Neural cell (in vitro differentiated cells): ENCODE results near the gene ATP9B. TPM values are rescaled to one million over a fixed set of nuclear protein-coding genes. Genes with fewer than 3 reads are reported as not detected.

ENCODE experiments used
- H2AFZ ChIP-seq: fragments of 200-600, 300-800 bp; sonication (generic), shearing (Covaris generic); 2 replicates; pipeline ENCODE4 v1.6.0; 2014; ENCODE audit warnings: low read depth, mild to moderate bottlenecking, antibody characterized with exemption, low read length, moderate library complexity
- H3F3A ChIP-seq: fragments of 200-600 bp; shearing (Covaris generic); 2 replicates; pipeline ENCODE4 v1.6.1; 2016; ENCODE audit warnings: mild to moderate bottlenecking, moderate library complexity, mixed read lengths, antibody characterized with exemption, low read length; ENCODE audit not compliant: insufficient read depth, poor library complexity, severe bottlenecking
- H3K27ac ChIP-seq: fragments of 200-600, 300-800 bp; sonication (generic), shearing (Covaris generic); 2 replicates; pipeline ENCODE4 v1.5.1; 2014; ENCODE audit warnings: mild to moderate bottlenecking, low read length, moderate library complexity
- H3K27me3 ChIP-seq: fragments of 300-800, 200-600 bp; sonication (generic), shearing (Covaris generic); 2 replicates; pipeline ENCODE4 v1.6.0; 2014; ENCODE audit warnings: mild to moderate bottlenecking, low read depth, low read length, moderate library complexity; ENCODE audit not compliant: insufficient read depth
- H3K36me3 ChIP-seq: fragments of 300-800, 200-600 bp; sonication (generic), shearing (Covaris generic); 2 replicates; pipeline ENCODE4 v1.5.1; 2014; ENCODE audit warnings: mild to moderate bottlenecking, antibody characterized with exemption, low read length, moderate library complexity; ENCODE audit not compliant: insufficient read depth
- H3K4me2 ChIP-seq: fragments of 300-800, 200-600 bp; sonication (generic), shearing (Covaris generic); 2 replicates; pipeline ENCODE4 v1.6.0; 2014; ENCODE audit warnings: mild to moderate bottlenecking, low read length
- H3K4me3 ChIP-seq: fragments of 300-800, 200-600 bp; sonication (generic), shearing (Covaris generic); 2 replicates; pipeline ENCODE4 v1.5.1; 2014; ENCODE audit warnings: mild to moderate bottlenecking, low read length, moderate library complexity
- H3K79me2 ChIP-seq: fragments of 200-600 bp; shearing (Covaris generic); replicated peaks from 2 replicates; pipeline ENCODE4 v1.6.0; 2014; ENCODE audit warnings: mild to moderate bottlenecking, low read length, moderate library complexity; ENCODE audit not compliant: insufficient read depth
- H3K9ac ChIP-seq: fragments of 300-800, 200-600 bp; sonication (generic), shearing (Covaris generic); 2 replicates; pipeline ENCODE4 v1.6.1; 2016; ENCODE audit warnings: mild to moderate bottlenecking, low read length, mixed read lengths
- H3K9me2 ChIP-seq: fragments of 200-600 bp; shearing (Covaris generic); 2 replicates; pipeline ENCODE4 v1.6.1; 2016; ENCODE audit warnings: mild to moderate bottlenecking, low read length, mixed read lengths; ENCODE audit not compliant: insufficient read depth
- H3K9me3 ChIP-seq: fragments of 200-600, 300-800 bp; sonication (generic), shearing (Covaris generic); 2 replicates; pipeline ENCODE4 v1.6.1; 2016; ENCODE audit warnings: mild to moderate bottlenecking, mixed run types, low read length, moderate library complexity, mixed read lengths
- H4K20me1 ChIP-seq: fragments of 200-600 bp; shearing (Covaris generic); 2 replicates; pipeline ENCODE4 v1.6.1; 2016; ENCODE audit warnings: mild to moderate bottlenecking, mixed run types; ENCODE audit not compliant: insufficient read depth
- CTCF ChIP-seq: fragments of 450-650 bp; IDR thresholded peaks from 2 replicates; pipeline ENCODE4 v1.5.1; 2014; ENCODE audit warnings: antibody characterized with exemption, mild to moderate bottlenecking, moderate library complexity; ENCODE audit not compliant: poor library complexity, severe bottlenecking
- EP300 ChIP-seq: fragments of 450-650 bp; conservative IDR thresholded peaks from 2 replicates; pipeline ENCODE4 v1.6.1; 2014; ENCODE audit warnings: antibody characterized with exemption, mild to moderate bottlenecking, moderate library complexity; ENCODE audit not compliant: poor library complexity, severe bottlenecking
- EZH2 ChIP-seq: fragments of 200-600, 300-800 bp; shearing (Covaris generic), sonication (generic); IDR thresholded peaks from 2 replicates; pipeline ENCODE4 v1.6.1; 2014; ENCODE audit warnings: antibody characterized with exemption, low read length, borderline replicate concordance, mild to moderate bottlenecking; ENCODE audit not compliant: insufficient read depth, poor library complexity, severe bottlenecking
- MXI1 ChIP-seq: fragments of 450-650 bp; conservative IDR thresholded peaks from 2 replicates; pipeline ENCODE4 v1.6.1; 2014; ENCODE audit warnings: antibody characterized with exemption, mild to moderate bottlenecking; ENCODE audit not compliant: poor library complexity, severe bottlenecking
- POLR2AphosphoS5 ChIP-seq: IDR thresholded peaks from 2 replicates; pipeline ENCODE4 v1.6.1; 2012
- RAD21 ChIP-seq: fragments of 450-650 bp; conservative IDR thresholded peaks from 2 replicates; pipeline ENCODE4 v1.6.1; 2014; ENCODE audit warnings: antibody characterized with exemption, mild to moderate bottlenecking, moderate library complexity
- SMC3 ChIP-seq: fragments of 450-650 bp; conservative IDR thresholded peaks from 2 replicates; pipeline ENCODE4 v1.6.1; 2014; ENCODE audit warnings: antibody characterized with exemption, mild to moderate bottlenecking, moderate library complexity; ENCODE audit not compliant: poor library complexity
- TAF1 ChIP-seq: IDR thresholded peaks from 2 replicates; pipeline ENCODE4 v1.6.1; 2012; ENCODE audit warnings: low read depth
- polyA plus RNA-seq: library from polyadenylated mRNA; depleted of rRNA; stranded (reverse); fragments of >200 nt; gene quantifications from 2 replicates; pipeline ENCODE4 v1.2.3, GENCODE V29; 2014
- TF ChIP-seq, protein P1 (sequence below): IDR thresholded peaks from 2 replicates; pipeline ENCODE4 v1.6.1; 2012; ENCODE audit warnings: borderline replicate concordance

The ATP9B gene
- polyA plus RNA-seq, 1 donor from 2014 or later = 15.4 TPM

DNA sequence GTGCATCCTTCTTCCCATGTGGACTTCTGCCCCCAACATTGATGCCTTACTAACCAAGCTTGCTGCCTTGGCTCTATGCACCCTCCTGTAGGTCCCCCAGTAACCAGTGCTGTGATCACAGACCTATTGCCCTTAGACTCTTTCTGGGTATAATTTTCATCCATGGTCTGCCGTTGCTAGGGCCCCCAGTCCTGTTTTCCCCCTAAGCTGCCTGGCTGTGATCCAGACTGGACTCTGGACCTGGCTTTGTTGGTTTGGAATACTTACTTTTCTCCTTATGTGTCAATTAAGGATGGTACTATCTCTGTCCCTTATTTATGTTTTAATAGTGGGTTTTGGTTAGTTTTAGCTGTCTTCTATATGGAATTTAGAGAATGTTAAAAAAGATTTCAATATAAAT lies 26.0 kb downstream of the ATP9B start:
- no peak overlapping the region for H3K4me2 ChIP-seq
- H3K27me3 ChIP-seq = no peaks in the 10 kb centered on the region
- TF ChIP-seq SMC3 (no peak), EP300 (no peak), EZH2 (no peak), TAF1 (no peak), RAD21 (no peak), MXI1 (no peak), POLR2AphosphoS5 (no peak), CTCF (no peak)
- TF ChIP-seq, protein P1, sequence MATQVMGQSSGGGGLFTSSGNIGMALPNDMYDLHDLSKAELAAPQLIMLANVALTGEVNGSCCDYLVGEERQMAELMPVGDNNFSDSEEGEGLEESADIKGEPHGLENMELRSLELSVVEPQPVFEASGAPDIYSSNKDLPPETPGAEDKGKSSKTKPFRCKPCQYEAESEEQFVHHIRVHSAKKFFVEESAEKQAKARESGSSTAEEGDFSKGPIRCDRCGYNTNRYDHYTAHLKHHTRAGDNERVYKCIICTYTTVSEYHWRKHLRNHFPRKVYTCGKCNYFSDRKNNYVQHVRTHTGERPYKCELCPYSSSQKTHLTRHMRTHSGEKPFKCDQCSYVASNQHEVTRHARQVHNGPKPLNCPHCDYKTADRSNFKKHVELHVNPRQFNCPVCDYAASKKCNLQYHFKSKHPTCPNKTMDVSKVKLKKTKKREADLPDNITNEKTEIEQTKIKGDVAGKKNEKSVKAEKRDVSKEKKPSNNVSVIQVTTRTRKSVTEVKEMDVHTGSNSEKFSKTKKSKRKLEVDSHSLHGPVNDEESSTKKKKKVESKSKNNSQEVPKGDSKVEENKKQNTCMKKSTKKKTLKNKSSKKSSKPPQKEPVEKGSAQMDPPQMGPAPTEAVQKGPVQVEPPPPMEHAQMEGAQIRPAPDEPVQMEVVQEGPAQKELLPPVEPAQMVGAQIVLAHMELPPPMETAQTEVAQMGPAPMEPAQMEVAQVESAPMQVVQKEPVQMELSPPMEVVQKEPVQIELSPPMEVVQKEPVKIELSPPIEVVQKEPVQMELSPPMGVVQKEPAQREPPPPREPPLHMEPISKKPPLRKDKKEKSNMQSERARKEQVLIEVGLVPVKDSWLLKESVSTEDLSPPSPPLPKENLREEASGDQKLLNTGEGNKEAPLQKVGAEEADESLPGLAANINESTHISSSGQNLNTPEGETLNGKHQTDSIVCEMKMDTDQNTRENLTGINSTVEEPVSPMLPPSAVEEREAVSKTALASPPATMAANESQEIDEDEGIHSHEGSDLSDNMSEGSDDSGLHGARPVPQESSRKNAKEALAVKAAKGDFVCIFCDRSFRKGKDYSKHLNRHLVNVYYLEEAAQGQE = no peak
- H3K79me2 ChIP-seq = peaks cover 26% of the 10 kb centered on the region
- H3K9me3 ChIP-seq = peaks cover 3% of the 10 kb centered on the region
- no peaks in the 10 kb centered on the region for H4K20me1 ChIP-seq
- H3K27ac ChIP-seq = no peak overlapping the region
- no peak overlapping the region for H3K4me3 ChIP-seq
- no peaks in the 10 kb centered on the region for H3K9me2 ChIP-seq
- H3K9ac ChIP-seq = no peak overlapping the region
- H3F3A ChIP-seq = no peaks in the 10 kb centered on the region
- H3K36me3 ChIP-seq = no peaks in the 10 kb centered on the region
- H2AFZ ChIP-seq = no peak overlapping the region

DNA sequence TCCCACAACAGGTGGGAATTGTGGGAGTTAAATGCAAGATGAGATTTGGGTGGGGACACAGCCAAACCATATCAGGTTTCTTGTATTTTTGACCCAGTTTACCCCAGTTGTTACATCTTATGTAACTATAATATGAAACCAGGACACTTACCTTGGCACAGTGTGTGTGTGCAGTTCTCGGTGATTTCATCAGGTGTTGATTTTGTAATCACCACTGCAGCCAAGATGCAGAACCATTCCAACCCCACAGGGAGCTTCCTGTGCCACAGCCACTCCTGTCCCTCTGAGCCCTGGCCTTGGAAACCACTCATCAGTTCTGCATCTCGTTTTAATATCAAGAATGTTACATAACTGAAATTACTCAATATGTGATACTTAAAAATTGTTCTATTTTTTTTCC lies 31.8 kb downstream of the ATP9B start:
- H3K4me2 ChIP-seq = no peak overlapping the region
- no peak overlapping the region for H3K27ac ChIP-seq
- H3K36me3 ChIP-seq = peaks cover 5% of the 10 kb centered on the region
- no peak overlapping the region for H2AFZ ChIP-seq
- TF ChIP-seq TAF1 = no peak
- TF ChIP-seq MXI1 = no peak
- TF ChIP-seq EP300 = no peak
- TF ChIP-seq RAD21 = no peak
- TF ChIP-seq CTCF = no peak
- no peak for TF ChIP-seq EZH2
- TF ChIP-seq, protein P1 = no peak
- TF ChIP-seq SMC3 = no peak
- TF ChIP-seq POLR2AphosphoS5 = no peak
- H3K9me3 ChIP-seq = no peaks in the 10 kb centered on the region
- H3K9ac ChIP-seq = no peak overlapping the region
- H3K9me2 ChIP-seq = no peaks in the 10 kb centered on the region
- no peaks in the 10 kb centered on the region for H3K79me2 ChIP-seq
- H3K4me3 ChIP-seq = no peak overlapping the region
- H3F3A ChIP-seq = no peaks in the 10 kb centered on the region
- no peaks in the 10 kb centered on the region for H4K20me1 ChIP-seq
- no peaks in the 10 kb centered on the region for H3K27me3 ChIP-seq
